ENCODE results near the gene DDX10.

- TF ChIP-seq, protein P1, sequence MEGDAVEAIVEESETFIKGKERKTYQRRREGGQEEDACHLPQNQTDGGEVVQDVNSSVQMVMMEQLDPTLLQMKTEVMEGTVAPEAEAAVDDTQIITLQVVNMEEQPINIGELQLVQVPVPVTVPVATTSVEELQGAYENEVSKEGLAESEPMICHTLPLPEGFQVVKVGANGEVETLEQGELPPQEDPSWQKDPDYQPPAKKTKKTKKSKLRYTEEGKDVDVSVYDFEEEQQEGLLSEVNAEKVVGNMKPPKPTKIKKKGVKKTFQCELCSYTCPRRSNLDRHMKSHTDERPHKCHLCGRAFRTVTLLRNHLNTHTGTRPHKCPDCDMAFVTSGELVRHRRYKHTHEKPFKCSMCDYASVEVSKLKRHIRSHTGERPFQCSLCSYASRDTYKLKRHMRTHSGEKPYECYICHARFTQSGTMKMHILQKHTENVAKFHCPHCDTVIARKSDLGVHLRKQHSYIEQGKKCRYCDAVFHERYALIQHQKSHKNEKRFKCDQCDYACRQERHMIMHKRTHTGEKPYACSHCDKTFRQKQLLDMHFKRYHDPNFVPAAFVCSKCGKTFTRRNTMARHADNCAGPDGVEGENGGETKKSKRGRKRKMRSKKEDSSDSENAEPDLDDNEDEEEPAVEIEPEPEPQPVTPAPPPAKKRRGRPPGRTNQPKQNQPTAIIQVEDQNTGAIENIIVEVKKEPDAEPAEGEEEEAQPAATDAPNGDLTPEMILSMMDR (IDR thresholded peaks at IDR 0.05) = no peak
- no peak for TF ChIP-seq POLR2AphosphoS5 (IDR thresholded peaks at IDR 0.05)
- no peak for TF ChIP-seq POLR2A (IDR thresholded peaks at IDR 0.05)
- no peak for TF ChIP-seq EP300 (IDR thresholded peaks at IDR 0.05)
Observed at GRCh38 chr11:108926841-108927577, 262.1 kb downstream of the DDX10 start.
